OCI-LY3 (cell line): ENCODE data around the gene MIEF2.

Experiments
- H2AFZ ChIP-seq: fragments of 200-600, 300-600 bp; shearing (Covaris generic); 2 replicates; pipeline ENCODE4 v1.6.0; 2014; ENCODE audit warnings: antibody characterized with exemption, low read depth, low read length
- H3K27ac ChIP-seq: fragments of 200-600, 300-600 bp; sonication (generic); 2 replicates; pipeline ENCODE4 v1.5.1; 2014; ENCODE audit warnings: mild to moderate bottlenecking, low read length, moderate library complexity, mixed read lengths
- H3K27me3 ChIP-seq: fragments of 200-600, 300-600 bp; sonication (generic); 2 replicates; pipeline ENCODE4 v1.6.1; 2014; ENCODE audit warnings: low read depth, low read length, mixed read lengths
- H3K36me3 ChIP-seq: fragments of 200-600, 300-600 bp; sonication (generic); replicated peaks from 2 replicates; pipeline ENCODE3; 2014; ENCODE audit warnings: low read depth, low read length, mixed read lengths
- H3K4me1 ChIP-seq: fragments of 300-600, 200-600 bp; sonication (generic); 2 replicates; pipeline ENCODE4 v1.6.1; 2014; ENCODE audit warnings: low read length, mixed read lengths
- H3K4me2 ChIP-seq: fragments of 200-600, 300-600 bp; sonication (generic); 2 replicates; pipeline ENCODE4 v1.6.1; 2014; ENCODE audit warnings: low read length, mixed read lengths
- H3K4me3 ChIP-seq: fragments of 300-600, 200-600 bp; sonication (generic); 2 replicates; pipeline ENCODE4 v1.5.1; 2014; ENCODE audit warnings: antibody characterized with exemption, mild to moderate bottlenecking, low read length, moderate library complexity
- H3K79me2 ChIP-seq: fragments of 300-600, 200-600 bp; shearing (Covaris generic); 2 replicates; pipeline ENCODE4 v1.6.1; 2014; ENCODE audit warnings: mild to moderate bottlenecking, low read length, mixed read lengths
- H3K9ac ChIP-seq: fragments of 300-600, 200-600 bp; shearing (Covaris generic); 2 replicates; pipeline ENCODE4 v1.6.0; 2014; ENCODE audit warnings: mild to moderate bottlenecking, low read length, moderate library complexity
- H3K9me3 ChIP-seq: fragments of 200-600, 300-600 bp; shearing (Covaris generic); 2 replicates; pipeline ENCODE4 v1.6.1; 2014; ENCODE audit warnings: low read length, mixed read lengths; ENCODE audit not compliant: insufficient read depth
- H4K20me1 ChIP-seq: fragments of 200-600, 300-600 bp; sonication (generic); 2 replicates; pipeline ENCODE4 v1.6.1; 2016; ENCODE audit warnings: low read length, mixed read lengths; ENCODE audit not compliant: insufficient read depth
- CTCF ChIP-seq: fragments of 200-600, 300-600 bp; sonication (generic); IDR thresholded peaks from 2 replicates; pipeline ENCODE4 v1.5.1; 2014; ENCODE audit warnings: antibody characterized with exemption, low read length, low read depth
- EZH2phosphoT487 ChIP-seq: fragments of 200-600 bp; shearing (Covaris generic); IDR thresholded peaks from 2 replicates; pipeline ENCODE4 v1.6.1; 2018; ENCODE audit warnings: antibody characterized with exemption, mixed run types, low read depth

Gene MIEF2

GRCh38 chr17:18229254-18229653 is 31.2 kb upstream of the MIEF2 start:
- no peaks in the 10 kb centered on the region for H3K36me3 ChIP-seq
- H4K20me1 ChIP-seq = no peaks in the 10 kb centered on the region
- no peak overlapping the region for H3K9ac ChIP-seq
- H2AFZ ChIP-seq = no peak overlapping the region
- no peak overlapping the region for H3K27ac ChIP-seq
- no peak overlapping the region for H3K4me2 ChIP-seq
- no peaks in the 10 kb centered on the region for H3K79me2 ChIP-seq
- H3K27me3 ChIP-seq = no peaks in the 10 kb centered on the region
- H3K4me3 ChIP-seq = no peak overlapping the region
- H3K4me1 ChIP-seq = peaks cover 4% of the 10 kb centered on the region; the same call in 1 of the 2 replicates
- H3K9me3 ChIP-seq = no peaks in the 10 kb centered on the region
- TF ChIP-seq CTCF (no peak), EZH2phosphoT487 (no peak)

GRCh38 chr17:18229771-18230170 is 30.7 kb upstream of the MIEF2 start:
- Histone ChIP-seq H3K27me3 (no peaks in the 10 kb centered on the region), H2AFZ (no peak overlapping the region), H3K4me2 (no peak overlapping the region), H3K4me3 (no peak overlapping the region), H3K36me3 (no peaks in the 10 kb centered on the region), H3K27ac (no peak overlapping the region), H4K20me1 (no peaks in the 10 kb centered on the region), H3K4me1 (peaks cover 4% of the 10 kb centered on the region; the same call in 1 of the 2 replicates), H3K79me2 (no peaks in the 10 kb centered on the region), H3K9me3 (no peaks in the 10 kb centered on the region), H3K9ac (no peak overlapping the region)
- TF ChIP-seq CTCF (no peak), EZH2phosphoT487 (no peak)

- H3K4me2 ChIP-seq = no peak overlapping the region
- H2AFZ ChIP-seq = no peak overlapping the region
- no peaks in the 10 kb centered on the region for H3K36me3 ChIP-seq
- H3K4me1 ChIP-seq = peaks cover 4% of the 10 kb centered on the region; the same call in 1 of the 2 replicates
- no peak overlapping the region for H3K9ac ChIP-seq
- no peaks in the 10 kb centered on the region for H3K9me3 ChIP-seq
- TF ChIP-seq EZH2phosphoT487 (no peak), CTCF (no peak)
- no peaks in the 10 kb centered on the region for H3K27me3 ChIP-seq
- no peaks in the 10 kb centered on the region for H3K79me2 ChIP-seq
- H4K20me1 ChIP-seq = no peaks in the 10 kb centered on the region
- H3K27ac ChIP-seq = no peak overlapping the region
- H3K4me3 ChIP-seq = no peak overlapping the region
These were observed 29.9 kb upstream of the MIEF2 start for GRCh38 chr17:18230288-18231141.

GRCh38 chr17:18231164-18231563 is 29.3 kb upstream of the MIEF2 start:
- H3K4me2 ChIP-seq = no peak overlapping the region
- H2AFZ ChIP-seq = no peak overlapping the region
- no peaks in the 10 kb centered on the region for H3K27me3 ChIP-seq
- H3K27ac ChIP-seq = no peak overlapping the region
- H3K4me3 ChIP-seq = no peak overlapping the region
- no peaks in the 10 kb centered on the region for H4K20me1 ChIP-seq
- H3K9me3 ChIP-seq = no peaks in the 10 kb centered on the region
- no peaks in the 10 kb centered on the region for H3K79me2 ChIP-seq
- TF ChIP-seq CTCF (no peak), EZH2phosphoT487 (no peak)
- peaks cover 4% of the 10 kb centered on the region; the same call in 1 of the 2 replicates for H3K4me1 ChIP-seq
- H3K9ac ChIP-seq = no peak overlapping the region
- no peaks in the 10 kb centered on the region for H3K36me3 ChIP-seq
